CD4-positive, alpha-beta T cell treated with Interleukin-2 at 100 ng/mL for 4 hours (primary cell): ENCODE results near the gene COX7A2L.

Experiments
- DNase-seq: peaks from one replicate; pipeline ENCODE4 v3.0.0-alpha.2; 2020; ENCODE audit warnings: low spot score

Gene COX7A2L

DNA sequence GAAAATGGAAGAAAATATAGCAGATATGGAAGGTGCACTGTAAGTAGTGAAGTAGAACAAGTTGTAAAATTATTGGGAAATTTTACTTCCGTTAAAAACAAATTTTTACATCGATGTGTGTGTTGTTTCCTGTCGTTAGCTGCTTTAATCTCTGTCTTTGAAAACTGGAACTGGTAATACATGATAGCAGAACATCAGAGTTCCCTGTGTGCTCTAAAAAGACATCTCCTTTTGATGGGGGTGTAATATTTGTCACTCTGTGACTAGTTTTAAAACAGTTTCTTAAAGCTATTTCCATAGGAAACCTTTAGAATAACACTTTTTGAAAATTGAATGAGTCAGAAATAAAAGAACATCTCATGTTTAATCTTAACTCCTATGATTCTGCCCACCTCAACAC, 43.5 kb downstream of the COX7A2L start:
- no peak for DNase-seq

DNA sequence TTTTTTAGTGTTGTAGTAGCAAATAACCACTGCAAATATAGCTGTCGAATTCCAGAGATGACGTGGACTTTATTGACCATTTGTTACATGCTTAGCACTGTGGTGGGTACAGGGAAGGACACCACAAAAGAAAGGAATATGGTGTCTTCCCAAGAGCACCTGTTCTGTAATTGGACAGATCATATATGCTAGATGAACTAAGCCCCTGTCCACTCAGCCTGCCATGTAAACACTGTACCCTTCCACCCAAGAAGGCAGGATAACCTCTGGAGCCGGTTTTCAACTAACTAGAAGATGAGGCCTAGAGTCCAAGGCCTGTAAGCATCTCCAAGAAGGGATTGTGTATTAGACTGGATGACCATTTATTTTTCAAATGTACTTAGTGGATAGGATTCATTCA, 44.1 kb downstream of the COX7A2L start:
- no peak for DNase-seq

DNA sequence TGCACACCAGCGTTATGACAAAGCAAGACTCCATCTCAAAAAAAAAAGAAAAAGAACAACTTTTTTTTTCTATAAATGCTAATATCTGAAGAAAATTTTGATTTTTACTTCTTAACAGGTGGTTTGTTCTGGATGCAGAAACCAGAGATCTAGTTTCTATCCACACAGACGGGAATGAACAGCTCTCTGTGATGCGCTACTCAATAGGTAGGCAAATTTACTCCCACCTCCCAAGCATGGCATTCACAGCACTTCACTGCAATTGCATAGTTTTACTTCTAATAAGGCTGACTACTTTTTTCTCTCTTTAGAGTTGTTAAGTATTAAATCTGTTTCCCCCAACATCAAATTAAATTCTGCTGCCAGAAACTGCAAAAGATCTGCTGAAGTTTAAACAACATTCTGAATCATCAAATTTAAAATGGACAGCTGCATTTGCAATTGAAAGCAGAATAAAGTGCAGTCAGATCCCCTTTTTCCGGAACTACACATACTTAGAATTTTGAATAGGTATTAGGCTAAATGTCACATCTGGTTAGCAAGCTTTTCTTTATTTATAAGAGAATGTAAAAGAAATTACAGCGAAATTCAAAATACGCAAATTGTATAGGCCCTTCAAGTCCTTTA, 45.1 kb downstream of the COX7A2L start:
- no peak for DNase-seq

DNA sequence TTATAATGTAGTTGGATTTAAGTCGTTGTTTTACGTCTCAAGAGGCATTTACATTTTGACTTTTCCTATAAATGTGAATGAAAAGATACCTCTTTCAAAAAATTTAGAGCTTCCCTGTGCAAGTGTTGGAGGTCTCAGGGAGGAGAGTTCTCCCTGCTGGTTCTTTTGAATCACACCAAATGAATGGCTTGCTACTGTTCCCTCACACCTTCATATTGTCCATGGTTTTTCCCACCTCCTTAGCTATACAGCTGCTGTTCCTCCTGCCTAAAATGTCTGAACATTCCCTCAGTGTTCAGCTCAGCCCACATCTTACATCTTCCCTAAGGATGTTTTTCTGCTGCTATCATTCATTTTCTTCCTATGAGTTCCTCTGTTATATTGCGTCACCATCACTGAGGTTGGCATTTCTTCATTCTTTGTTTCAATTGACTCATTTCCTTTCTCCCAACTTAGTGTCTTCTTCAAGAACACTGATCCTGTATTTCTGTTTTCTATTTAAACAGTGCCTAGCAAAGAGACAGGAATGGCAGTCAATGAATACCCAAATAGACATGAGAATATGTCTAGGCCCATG, 46.0 kb downstream of the COX7A2L start:
- no peak for DNase-seq

DNA sequence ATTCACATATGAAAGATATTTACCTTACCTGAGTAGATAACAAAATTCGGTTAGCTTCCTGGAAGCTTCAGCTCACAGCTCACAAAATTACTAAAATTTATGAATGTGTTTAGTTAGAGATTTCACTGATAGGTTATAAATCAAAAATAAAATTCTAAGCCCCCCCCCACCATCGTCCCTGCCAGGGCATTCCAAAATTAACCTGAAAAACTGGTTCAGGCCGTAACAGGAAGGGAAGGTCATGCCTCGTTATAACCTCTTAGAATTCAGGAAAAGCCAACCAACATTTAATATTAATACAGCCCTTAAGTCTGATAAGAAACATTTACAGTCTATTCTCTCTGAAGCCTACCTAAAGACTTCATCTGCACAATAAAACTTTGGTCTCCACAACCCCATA, 48.9 kb downstream of the COX7A2L start:
- DNase-seq, result no peak

- DNase-seq, result no peak
Measured at GRCh38 chr2:42310007-42310515, 51.0 kb downstream of the COX7A2L start.

DNA sequence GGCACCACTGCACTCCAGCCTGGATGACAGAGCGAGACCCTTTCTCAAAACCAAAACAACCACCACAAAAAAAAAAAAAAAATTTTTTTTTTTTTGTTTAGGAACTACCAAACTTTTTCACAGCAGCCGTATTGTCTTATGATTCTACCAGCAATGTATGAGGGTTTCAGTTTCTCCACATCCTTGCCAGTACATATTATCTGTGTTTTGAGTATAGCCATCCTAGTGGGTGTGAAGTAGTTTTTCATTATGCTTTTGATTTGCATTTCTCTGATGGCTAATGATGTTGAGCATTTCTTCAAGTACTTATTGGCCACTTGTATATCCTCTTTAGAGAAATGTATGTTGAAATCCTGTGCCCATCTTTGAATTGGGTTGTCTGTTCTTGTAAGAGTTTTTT, 51.7 kb downstream of the COX7A2L start:
- DNase-seq, result no peak

DNA sequence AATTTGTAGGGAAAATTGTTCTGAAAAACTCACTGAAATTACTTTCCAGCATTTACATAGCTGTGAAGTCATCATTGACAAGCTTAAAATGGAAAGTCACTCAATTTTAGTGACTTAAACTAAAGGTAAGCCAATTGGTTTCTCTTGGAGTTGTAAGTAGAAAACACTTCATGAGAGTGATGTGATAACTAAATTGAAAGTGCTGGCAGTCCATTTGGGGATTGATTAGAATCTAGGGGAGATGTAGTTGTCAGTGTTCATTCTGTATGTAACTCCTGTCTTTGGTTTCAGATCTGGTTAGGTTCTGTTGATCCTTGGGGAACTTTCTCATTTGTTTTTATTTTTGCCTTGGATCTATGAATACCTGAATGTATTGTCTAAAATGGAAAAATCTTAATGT, 53.8 kb downstream of the COX7A2L start:
- DNase-seq, result no peak

GRCh38 chr2:42304059-42304713, 56.8 kb downstream of the COX7A2L start:
- DNase-seq, result no peak

DNA sequence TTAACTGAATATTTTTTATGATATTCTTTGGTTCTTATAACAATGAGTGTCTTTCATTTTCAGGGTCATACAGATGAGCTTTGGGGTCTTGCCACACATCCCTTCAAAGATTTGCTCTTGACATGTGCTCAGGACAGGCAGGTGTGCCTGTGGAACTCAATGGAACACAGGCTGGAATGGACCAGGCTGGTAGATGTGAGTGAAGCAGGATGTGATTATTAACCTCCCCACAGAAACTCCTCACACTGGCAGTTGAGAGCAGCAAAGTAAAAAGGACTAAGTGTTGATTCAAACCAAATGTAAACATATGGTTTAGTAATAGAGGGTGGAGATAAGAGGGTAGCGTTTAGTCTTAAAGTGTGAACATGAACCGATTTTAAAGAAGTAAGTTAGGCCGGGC, 57.8 kb downstream of the COX7A2L start:
- no peak for DNase-seq

- no peak for DNase-seq
Measured at GRCh38 chr2:42300527-42300926, 60.5 kb downstream of the COX7A2L start.
